Calu3 (cell line): ENCODE results near the gene G3BP2. TPM values are rescaled to one million over a fixed set of nuclear protein-coding genes. Genes with fewer than 3 reads are reported as not detected.

Experiments
- BruUV-seq: library from RNA; stranded (reverse); fragments of 400-500 nt; replicated peaks from 2 replicates; lab custom pipeline; 2021; lab: Mats Ljungman, UMichigan
- CTCF ChIA-PET: fragments of 300-600 bp; sonication (Branson Sonifier 250); formaldehyde crosslinking; loops from one replicate; lab custom pipeline; 2022; ENCODE audit warnings: antibody characterized with exemption; lab: Charles Lee
- DNase-seq: peaks from one replicate; pipeline ENCODE4 v3.0.0; 2022
- H3K27ac Mint-ChIP-seq: one replicate; pipeline ENCODE4 v1.8.0; 2022; ENCODE audit warnings: mixed read lengths; ENCODE audit not compliant: unreplicated experiment
- H3K27me3 Mint-ChIP-seq: one replicate; pipeline ENCODE4 v1.8.0; 2022; ENCODE audit warnings: mixed read lengths; ENCODE audit not compliant: unreplicated experiment
- H3K36me3 Mint-ChIP-seq: one replicate; pipeline ENCODE4 v1.8.0; 2022; ENCODE audit warnings: mild to moderate bottlenecking, moderate library complexity, mixed read lengths; ENCODE audit not compliant: insufficient read depth, unreplicated experiment
- H3K4me1 Mint-ChIP-seq: one replicate; pipeline ENCODE4 v1.8.0; 2022; ENCODE audit warnings: mild to moderate bottlenecking, low read depth, mixed read lengths; ENCODE audit not compliant: unreplicated experiment
- H3K4me3 Mint-ChIP-seq: one replicate; pipeline ENCODE4 v1.8.0; 2022; ENCODE audit warnings: mild to moderate bottlenecking, low read depth, moderate library complexity, mixed read lengths; ENCODE audit not compliant: unreplicated experiment
- H3K9me3 Mint-ChIP-seq: one replicate; pipeline ENCODE4 v1.8.0; 2022; ENCODE audit warnings: low read depth, mixed read lengths; ENCODE audit not compliant: unreplicated experiment
- intact Hi-C: fragments of 100-400 bp; cut with micrococcal nuclease; formaldehyde crosslinking; loops from one replicate; pipeline ENCODE4 v1.10.0; 2022; ENCODE audit not compliant: unreplicated experiment
- total RNA-seq: library from RNA; stranded (reverse); gene quantifications from 2 replicates; pipeline ENCODE4 v1.2.3, GENCODE V29; 2022
- TF ChIP-seq, protein P1 (sequence below): fragments of 200-600 bp; IDR thresholded peaks from one replicate; pipeline ENCODE4 v1.8.0; 2022; ENCODE audit warnings: antibody characterized with exemption; ENCODE audit not compliant: unreplicated experiment

The G3BP2 gene
- total RNA-seq, 1 experiment from 2014 or later: 128 TPM

DNA sequence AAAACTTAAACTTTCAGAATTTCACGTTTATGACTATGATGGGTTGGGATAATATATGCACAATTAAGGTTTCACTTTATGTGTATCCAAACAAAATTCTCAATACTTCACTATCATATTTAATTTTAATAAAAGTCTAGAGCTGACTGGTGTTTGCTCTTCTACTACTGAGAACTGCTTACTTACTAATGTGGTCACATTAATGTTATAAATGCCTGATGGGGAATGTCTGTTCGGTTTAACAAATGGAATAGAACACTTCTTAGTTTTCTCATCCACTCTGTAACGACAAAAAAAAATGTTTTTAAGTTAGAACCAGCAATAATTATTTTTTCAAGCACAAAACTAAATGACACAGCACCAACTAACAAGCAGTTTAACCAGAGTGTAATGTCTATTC is 77.2 kb downstream of the G3BP2 start:
- Mint-ChIP-seq H3K4me1 (no peaks in the 10 kb centered on the region), H3K4me3 (no peak overlapping the region), H3K27ac (no peak overlapping the region), H3K27me3 (no peaks in the 10 kb centered on the region), H3K36me3 (no peaks in the 10 kb centered on the region), H3K9me3 (no peaks in the 10 kb centered on the region)
- DNase-seq: no peak
- no TSS peak for BruUV-seq
- TF ChIP-seq, protein P1, sequence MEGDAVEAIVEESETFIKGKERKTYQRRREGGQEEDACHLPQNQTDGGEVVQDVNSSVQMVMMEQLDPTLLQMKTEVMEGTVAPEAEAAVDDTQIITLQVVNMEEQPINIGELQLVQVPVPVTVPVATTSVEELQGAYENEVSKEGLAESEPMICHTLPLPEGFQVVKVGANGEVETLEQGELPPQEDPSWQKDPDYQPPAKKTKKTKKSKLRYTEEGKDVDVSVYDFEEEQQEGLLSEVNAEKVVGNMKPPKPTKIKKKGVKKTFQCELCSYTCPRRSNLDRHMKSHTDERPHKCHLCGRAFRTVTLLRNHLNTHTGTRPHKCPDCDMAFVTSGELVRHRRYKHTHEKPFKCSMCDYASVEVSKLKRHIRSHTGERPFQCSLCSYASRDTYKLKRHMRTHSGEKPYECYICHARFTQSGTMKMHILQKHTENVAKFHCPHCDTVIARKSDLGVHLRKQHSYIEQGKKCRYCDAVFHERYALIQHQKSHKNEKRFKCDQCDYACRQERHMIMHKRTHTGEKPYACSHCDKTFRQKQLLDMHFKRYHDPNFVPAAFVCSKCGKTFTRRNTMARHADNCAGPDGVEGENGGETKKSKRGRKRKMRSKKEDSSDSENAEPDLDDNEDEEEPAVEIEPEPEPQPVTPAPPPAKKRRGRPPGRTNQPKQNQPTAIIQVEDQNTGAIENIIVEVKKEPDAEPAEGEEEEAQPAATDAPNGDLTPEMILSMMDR: no peak
- intact Hi-C loops: no loop called here
- CTCF ChIA-PET: interaction anchor here (0.7 kb wide), 1 partner anchor 352 kb away, joined by 4 read pairs; no protein-coding TSS in a partner anchor

DNA sequence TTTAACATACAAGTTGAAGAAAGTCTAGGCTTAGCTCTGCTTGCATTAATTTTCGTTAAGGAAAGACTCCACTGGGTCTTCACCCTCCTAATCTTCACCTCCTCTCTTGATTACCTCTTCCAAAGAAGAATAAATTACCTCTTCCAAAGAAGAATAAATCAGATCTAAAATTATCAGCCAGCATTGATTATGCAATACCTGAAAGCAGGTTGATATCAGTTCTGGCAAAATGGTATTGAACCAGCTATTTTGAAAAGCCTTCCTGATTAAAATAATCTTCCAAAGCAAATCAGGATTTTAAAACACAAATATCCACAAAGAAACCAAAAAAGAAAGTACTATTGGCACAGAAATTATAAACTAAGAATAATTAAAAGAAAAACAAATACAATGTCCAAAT is 79.8 kb downstream of the G3BP2 start:
- no peaks in the 10 kb centered on the region for H3K4me1 Mint-ChIP-seq
- intact Hi-C loops: no loop called here
- no peak overlapping the region for H3K4me3 Mint-ChIP-seq
- H3K9me3 Mint-ChIP-seq: no peaks in the 10 kb centered on the region
- CTCF ChIA-PET: no interaction called here
- H3K27me3 Mint-ChIP-seq: no peaks in the 10 kb centered on the region
- DNase-seq: no peak
- H3K27ac Mint-ChIP-seq: no peak overlapping the region
- no peaks in the 10 kb centered on the region for H3K36me3 Mint-ChIP-seq
- no TSS peak for BruUV-seq
- TF ChIP-seq, protein P1: no peak

Other genes with a start within 250 kb of the G3BP2 start
- gene RCHY1, start 159.0 kb downstream of the G3BP2 start, total RNA-seq: 12.5 and 12.9 TPM in 2 replicates
- gene THAP6, start 158.9 kb downstream of the G3BP2 start, total RNA-seq: 10.9 and 11.6 TPM in 2 replicates
- gene ODAPH, start 117.3 kb downstream of the G3BP2 start, total RNA-seq: not detected in 2 replicates
- gene CDKL2, start 42.9 kb downstream of the G3BP2 start, total RNA-seq: 2.2 and 2.7 TPM in 2 replicates
- gene USO1, start 51.2 kb upstream of the G3BP2 start, total RNA-seq: 45.2 and 45.4 TPM in 2 replicates
- gene PPEF2, start 229.0 kb upstream of the G3BP2 start, total RNA-seq: not detected in 2 replicates